SH-SY5Y (cell line): ENCODE results near the gene TAS1R1.

ENCODE experiments used
- GATA2 ChIP-seq: IDR thresholded peaks from 2 replicates; pipeline ENCODE4 v1.6.1; 2011; ENCODE audit warnings: mild to moderate bottlenecking, low read depth, low read length
- GATA3 ChIP-seq: IDR thresholded peaks from 2 replicates; pipeline ENCODE4 v1.6.1; 2011; ENCODE audit warnings: low read depth, mild to moderate bottlenecking, low read length, moderate library complexity

DNA sequence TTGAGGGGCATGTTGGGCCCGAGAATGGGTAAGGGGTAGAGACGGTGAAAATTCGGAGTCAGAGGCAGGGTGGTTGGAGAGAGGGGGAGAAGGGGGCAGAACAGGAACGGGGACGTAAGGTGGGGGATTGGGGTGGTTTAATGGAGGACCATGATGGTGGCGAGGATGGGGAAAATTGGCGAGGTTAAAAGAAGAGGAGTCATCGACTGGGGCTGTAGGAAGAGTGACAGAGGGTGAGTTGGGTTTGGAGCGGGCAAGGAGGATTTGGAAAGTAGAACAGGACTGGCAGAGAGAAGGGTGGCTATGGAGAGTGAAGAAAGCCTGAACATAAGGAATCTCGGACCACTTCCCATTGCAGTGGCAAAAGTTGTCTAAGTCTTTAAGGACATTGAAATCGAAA, 13.9 kb downstream of the TAS1R1 start:
- TF ChIP-seq GATA2 = no peak
- TF ChIP-seq GATA3 = no peak
